PC-3 (cell line): ENCODE data around the gene LZTFL1. TPM values are rescaled to one million over a fixed set of nuclear protein-coding genes. Genes with fewer than 3 reads are reported as not detected.

Source experiments
- ATAC-seq: fragments of 200-7000 bp; cut with Tn5 transposase; 2 replicates; pipeline ENCODE4 v1.9.1; 2020; ENCODE audit warnings: mild to moderate bottlenecking, moderate library complexity
- BruUV-seq: library from RNA; stranded (reverse); fragments of 400-500 nt; replicated peaks from 2 replicates; lab custom pipeline; 2021; lab: Mats Ljungman, UMichigan
- CTCF ChIA-PET: fragments of 300-600 bp; sonication (Branson Sonifier 250); formaldehyde crosslinking; loops from one replicate; lab custom pipeline; 2022; ENCODE audit warnings: antibody characterized with exemption; lab: Charles Lee
- POLR2A ChIA-PET: fragments of 300-600 bp; sonication (Branson Sonifier 250); formaldehyde crosslinking; loops from one replicate; lab custom pipeline; 2022; ENCODE audit warnings: antibody characterized with exemption; ENCODE audit not compliant: unreplicated experiment; lab: Charles Lee
- DNase-seq: peaks from one replicate; pipeline ENCODE4 v3.0.0-alpha.2; 2015
- H2AFZ ChIP-seq: fragments of 300-600 bp; sonication (generic); 2 replicates; pipeline ENCODE4 v1.6.0; 2016; ENCODE audit warnings: antibody characterized with exemption, low read length
- H3F3A ChIP-seq: fragments of 300-600 bp; sonication (generic); one replicate; pipeline ENCODE4 v1.6.0; 2017; ENCODE audit warnings: antibody characterized with exemption, low read length, control low read depth, mild to moderate bottlenecking; ENCODE audit not compliant: unreplicated experiment
- H3K27ac ChIP-seq: fragments of 300-600 bp; sonication (generic); 2 replicates; pipeline ENCODE4 v1.5.1; 2016; ENCODE audit warnings: mild to moderate bottlenecking, low read length
- H3K27me3 ChIP-seq: fragments of 300-600 bp; sonication (generic); 2 replicates; pipeline ENCODE4 v1.6.1; 2016; ENCODE audit warnings: low read length, mixed read lengths
- H3K36me3 ChIP-seq: fragments of 300-600 bp; sonication (generic); 2 replicates; pipeline ENCODE4 v1.6.1; 2016; ENCODE audit warnings: low read depth, mixed run types, low read length, mixed read lengths
- H3K4me1 ChIP-seq: fragments of 300-600 bp; sonication (generic); 2 replicates; pipeline ENCODE4 v1.5.1; 2016; ENCODE audit warnings: low read length; ENCODE audit not compliant: insufficient read depth
- H3K4me2 ChIP-seq: fragments of 300-600 bp; sonication (generic); 2 replicates; pipeline ENCODE4 v1.6.0; 2016; ENCODE audit warnings: low read length
- H3K4me3 ChIP-seq: fragments of 300-600 bp; sonication (generic); 2 replicates; pipeline ENCODE4 v1.5.1; 2016; ENCODE audit warnings: mild to moderate bottlenecking, low read length, mixed read lengths
- H3K79me2 ChIP-seq: fragments of 300-600 bp; sonication (generic); 2 replicates; pipeline ENCODE4 v1.6.1; 2017; ENCODE audit warnings: low read length, mixed read lengths
- H3K9ac ChIP-seq: fragments of 300-600 bp; sonication (generic); 2 replicates; pipeline ENCODE4 v1.6.0; 2016; ENCODE audit warnings: mild to moderate bottlenecking, low read length
- H3K9me2 ChIP-seq: fragments of 300-600 bp; sonication (generic); replicated peaks from 2 replicates; pipeline ENCODE4 v1.6.1; 2016; ENCODE audit warnings: mixed run types, low read length, mixed read lengths
- H3K9me3 ChIP-seq: fragments of 300-600 bp; sonication (generic); 2 replicates; pipeline ENCODE4 v1.6.1; 2016; ENCODE audit warnings: low read length, mixed read lengths
- H4K20me1 ChIP-seq: fragments of 300-600 bp; sonication (generic); 2 replicates; pipeline ENCODE4 v1.6.1; 2016; ENCODE audit warnings: low read length, mixed read lengths
- EZH2 ChIP-seq: fragments of 300-600 bp; sonication (generic); IDR thresholded peaks from one replicate; pipeline ENCODE4 v1.6.1; 2017; ENCODE audit warnings: antibody characterized with exemption, mild to moderate bottlenecking, low read length; ENCODE audit not compliant: unreplicated experiment
- EZH2phosphoT487 ChIP-seq: fragments of 300-600 bp; sonication (generic); IDR thresholded peaks from 2 replicates; pipeline ENCODE4 v1.6.1; 2018; ENCODE audit warnings: mild to moderate bottlenecking, antibody characterized with exemption, low read length, borderline replicate concordance
- intact Hi-C: fragments of 100-400 bp; cut with micrococcal nuclease; formaldehyde crosslinking; loops from 2 replicates; pipeline ENCODE4 v1.9.0; 2023
- total RNA-seq: library from RNA; depleted of rRNA; stranded (reverse); fragments of >200 nt; gene quantifications from 2 replicates; pipeline ENCODE4 v1.2.3, GENCODE V29; 2014
- TF ChIP-seq, protein P1 (sequence below): fragments of 300-600 bp; sonication (generic); conservative IDR thresholded peaks from 2 replicates; pipeline ENCODE4 v1.5.1; 2017; ENCODE audit warnings: antibody characterized with exemption, low read depth, mild to moderate bottlenecking, low read length

Gene LZTFL1
- total RNA-seq, 1 experiment from 2014 or later = 14.2 TPM

DNA sequence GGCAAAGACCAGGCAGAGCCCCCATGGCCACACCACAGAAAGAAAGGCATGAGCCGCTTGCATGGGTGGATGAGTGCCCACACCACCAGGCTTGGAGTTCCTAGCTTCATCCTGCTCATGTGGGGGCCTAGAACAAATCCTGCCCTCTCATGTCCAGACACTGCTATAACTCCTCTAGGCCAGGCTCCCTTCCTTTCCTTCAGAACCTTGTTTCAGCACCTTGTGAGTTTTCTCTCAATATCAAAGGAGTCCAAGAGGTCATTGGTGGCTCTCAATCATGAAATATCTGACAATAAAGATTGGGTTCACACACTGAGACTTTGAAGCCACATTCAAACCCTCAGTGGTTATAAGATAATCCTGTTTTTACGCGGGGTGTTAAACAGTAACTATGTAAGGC lies 58.3 kb downstream of the LZTFL1 start:
- DNase-seq = no peak
- no peaks in the 10 kb centered on the region for H3K27me3 ChIP-seq
- POLR2A ChIA-PET = no interaction called here
- no peak overlapping the region for H3K4me2 ChIP-seq
- H3K9me3 ChIP-seq = no peaks in the 10 kb centered on the region
- H3K9ac ChIP-seq = no peak overlapping the region
- H3K79me2 ChIP-seq = no peaks in the 10 kb centered on the region
- H3K9me2 ChIP-seq = no peaks in the 10 kb centered on the region
- no peaks in the 10 kb centered on the region for H4K20me1 ChIP-seq
- no peak overlapping the region for H3K27ac ChIP-seq
- ATAC-seq = no peak
- no peak overlapping the region for H2AFZ ChIP-seq
- CTCF ChIA-PET = interaction anchor here (0.6 kb wide), 1 partner anchor 295 kb away, joined by 3 read pairs; no protein-coding TSS in a partner anchor
- H3F3A ChIP-seq = no peaks in the 10 kb centered on the region
- no peaks in the 10 kb centered on the region for H3K36me3 ChIP-seq
- H3K4me1 ChIP-seq = no peaks in the 10 kb centered on the region
- no peak overlapping the region for H3K4me3 ChIP-seq
- BruUV-seq = no TSS peak
- intact Hi-C loops = no loop called here
- TF ChIP-seq, protein P1, sequence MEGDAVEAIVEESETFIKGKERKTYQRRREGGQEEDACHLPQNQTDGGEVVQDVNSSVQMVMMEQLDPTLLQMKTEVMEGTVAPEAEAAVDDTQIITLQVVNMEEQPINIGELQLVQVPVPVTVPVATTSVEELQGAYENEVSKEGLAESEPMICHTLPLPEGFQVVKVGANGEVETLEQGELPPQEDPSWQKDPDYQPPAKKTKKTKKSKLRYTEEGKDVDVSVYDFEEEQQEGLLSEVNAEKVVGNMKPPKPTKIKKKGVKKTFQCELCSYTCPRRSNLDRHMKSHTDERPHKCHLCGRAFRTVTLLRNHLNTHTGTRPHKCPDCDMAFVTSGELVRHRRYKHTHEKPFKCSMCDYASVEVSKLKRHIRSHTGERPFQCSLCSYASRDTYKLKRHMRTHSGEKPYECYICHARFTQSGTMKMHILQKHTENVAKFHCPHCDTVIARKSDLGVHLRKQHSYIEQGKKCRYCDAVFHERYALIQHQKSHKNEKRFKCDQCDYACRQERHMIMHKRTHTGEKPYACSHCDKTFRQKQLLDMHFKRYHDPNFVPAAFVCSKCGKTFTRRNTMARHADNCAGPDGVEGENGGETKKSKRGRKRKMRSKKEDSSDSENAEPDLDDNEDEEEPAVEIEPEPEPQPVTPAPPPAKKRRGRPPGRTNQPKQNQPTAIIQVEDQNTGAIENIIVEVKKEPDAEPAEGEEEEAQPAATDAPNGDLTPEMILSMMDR = 0 out of 2 replicates have a peak, but pooled peaks have one; percentile 19
- TF ChIP-seq EZH2 = no peak
- no peak for TF ChIP-seq EZH2phosphoT487

DNA sequence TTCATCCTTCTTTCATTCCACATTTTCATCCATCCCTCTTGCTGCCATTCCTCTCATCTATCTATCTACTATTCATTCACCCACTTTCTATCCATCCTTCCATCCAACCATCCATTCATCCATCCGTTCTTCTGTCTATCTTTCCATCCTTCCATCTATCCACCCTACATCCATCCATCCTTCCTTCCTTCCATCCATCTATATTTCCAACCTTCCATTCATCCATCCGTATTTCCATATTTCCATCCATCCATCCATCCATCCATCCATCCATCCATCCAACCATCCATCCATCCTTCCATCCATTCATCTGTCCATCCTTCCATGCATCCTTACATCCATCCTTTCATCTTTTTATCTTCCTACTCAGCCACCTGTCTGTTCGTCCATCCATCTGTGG lies 59.5 kb downstream of the LZTFL1 start:
- intact Hi-C loops = no loop called here
- H3K9me2 ChIP-seq = no peaks in the 10 kb centered on the region

DNA sequence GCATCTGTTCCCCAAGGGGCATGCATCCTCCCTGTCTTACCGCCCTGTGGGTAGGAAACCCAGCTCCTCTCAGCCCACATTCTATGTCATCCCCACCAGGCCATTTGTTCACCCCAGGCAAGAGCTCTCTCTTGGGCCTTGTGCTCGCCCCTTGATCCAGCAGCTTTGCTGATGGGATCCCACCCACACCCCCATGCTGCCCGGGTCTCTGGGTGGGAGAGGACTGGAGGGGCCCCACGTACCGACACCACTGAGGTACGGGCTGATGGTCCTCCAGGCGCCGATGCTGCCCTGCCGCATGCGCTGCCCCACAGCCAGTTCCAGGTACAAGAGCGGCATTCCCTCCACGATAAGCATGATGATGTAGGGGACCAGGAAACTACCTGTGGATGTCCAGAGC lies 60.1 kb downstream of the LZTFL1 start:
- no peaks in the 10 kb centered on the region for H3K36me3 ChIP-seq
- no peak overlapping the region for H3K4me3 ChIP-seq
- no peaks in the 10 kb centered on the region for H3K9me2 ChIP-seq
- no peak overlapping the region for H3K9ac ChIP-seq
- no peak overlapping the region for H3K27ac ChIP-seq
- H3K27me3 ChIP-seq = no peaks in the 10 kb centered on the region
- H2AFZ ChIP-seq = no peak overlapping the region
- no peaks in the 10 kb centered on the region for H3K4me1 ChIP-seq
- no peaks in the 10 kb centered on the region for H3K9me3 ChIP-seq
- H3K4me2 ChIP-seq = no peak overlapping the region
- ChIA-PET CTCF (no interaction called here), POLR2A (no interaction called here)
- no peaks in the 10 kb centered on the region for H3F3A ChIP-seq
- BruUV-seq = no TSS peak
- no peaks in the 10 kb centered on the region for H4K20me1 ChIP-seq
- TF ChIP-seq EZH2phosphoT487 = no peak
- TF ChIP-seq EZH2 = no peak
- no peaks in the 10 kb centered on the region for H3K79me2 ChIP-seq
- ATAC-seq (no peak), DNase-seq (no peak)
- intact Hi-C loops = no loop called here

More for the DNA sequence above, 59.5 kb downstream of the LZTFL1 start:
- ATAC-seq = no peak
- DNase-seq = no peak
- Histone ChIP-seq H3K27ac (no peak overlapping the region), H3K9me3 (no peaks in the 10 kb centered on the region), H3K4me3 (no peak overlapping the region), H3K27me3 (no peaks in the 10 kb centered on the region), H3K36me3 (no peaks in the 10 kb centered on the region), H3K9ac (no peak overlapping the region), H3K4me2 (no peak overlapping the region), H4K20me1 (no peaks in the 10 kb centered on the region), H3F3A (no peaks in the 10 kb centered on the region), H3K4me1 (no peaks in the 10 kb centered on the region), H2AFZ (no peak overlapping the region), H3K79me2 (no peaks in the 10 kb centered on the region)
- ChIA-PET CTCF (no interaction called here), POLR2A (no interaction called here)
- no peak for TF ChIP-seq EZH2
- TF ChIP-seq EZH2phosphoT487 = no peak
- TF ChIP-seq, protein P1 = no peak
- no TSS peak for BruUV-seq
